ENCODE results near the gene SS18L1. TPM values are rescaled to one million over a fixed set of nuclear protein-coding genes. Genes with fewer than 3 reads are reported as not detected.

The SS18L1 gene
- total RNA-seq, 1 experiment from 2014 or later = 34.7 TPM

DNA sequence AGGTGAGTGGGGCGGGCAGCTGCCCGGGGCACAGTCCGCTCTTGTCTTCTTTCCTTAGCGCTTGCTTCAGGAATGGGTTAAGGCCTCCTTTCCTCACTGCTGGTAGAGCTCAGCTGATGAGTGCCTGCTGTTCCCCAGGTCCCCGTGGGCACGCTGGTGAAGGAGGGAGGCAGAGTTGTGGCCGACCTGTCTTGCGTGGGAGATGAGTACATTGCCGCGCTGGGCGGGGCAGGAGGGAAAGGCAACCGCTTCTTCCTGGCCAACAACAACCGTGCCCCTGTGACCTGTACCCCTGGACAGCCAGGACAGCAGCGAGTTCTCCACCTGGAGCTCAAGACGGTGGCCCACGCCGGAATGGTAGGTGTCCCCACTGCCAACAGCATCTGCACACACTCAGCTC, 54.9 kb downstream of the SS18L1 start:
- Histone ChIP-seq H3K36me3 (ENCODE audit: insufficient read depth, low read length, poor library complexity, severe bottlenecking) (peaks cover 42% of the 10 kb centered on the region), H3K4me3 (ENCODE audit: low read depth, low read length, poor library complexity, severe bottlenecking) (no peak overlapping the region), H3K27me3 (replicated peaks; ENCODE audit: insufficient read depth, low read depth, low read length, poor library complexity) (no peaks in the 10 kb centered on the region), H3K4me1 (ENCODE audit: insufficient read depth, low read length, poor library complexity, severe bottlenecking) (peaks cover 28% of the 10 kb centered on the region), H3K27ac (ENCODE audit: low read depth, low read length, poor library complexity, severe bottlenecking) (no peak overlapping the region), H3K9me3 (ENCODE audit: low read depth, low read length, poor library complexity, severe bottlenecking) (no peaks in the 10 kb centered on the region)
- no TSS peak for BruUV-seq (replicated peaks)
- TF ChIP-seq, protein P1, sequence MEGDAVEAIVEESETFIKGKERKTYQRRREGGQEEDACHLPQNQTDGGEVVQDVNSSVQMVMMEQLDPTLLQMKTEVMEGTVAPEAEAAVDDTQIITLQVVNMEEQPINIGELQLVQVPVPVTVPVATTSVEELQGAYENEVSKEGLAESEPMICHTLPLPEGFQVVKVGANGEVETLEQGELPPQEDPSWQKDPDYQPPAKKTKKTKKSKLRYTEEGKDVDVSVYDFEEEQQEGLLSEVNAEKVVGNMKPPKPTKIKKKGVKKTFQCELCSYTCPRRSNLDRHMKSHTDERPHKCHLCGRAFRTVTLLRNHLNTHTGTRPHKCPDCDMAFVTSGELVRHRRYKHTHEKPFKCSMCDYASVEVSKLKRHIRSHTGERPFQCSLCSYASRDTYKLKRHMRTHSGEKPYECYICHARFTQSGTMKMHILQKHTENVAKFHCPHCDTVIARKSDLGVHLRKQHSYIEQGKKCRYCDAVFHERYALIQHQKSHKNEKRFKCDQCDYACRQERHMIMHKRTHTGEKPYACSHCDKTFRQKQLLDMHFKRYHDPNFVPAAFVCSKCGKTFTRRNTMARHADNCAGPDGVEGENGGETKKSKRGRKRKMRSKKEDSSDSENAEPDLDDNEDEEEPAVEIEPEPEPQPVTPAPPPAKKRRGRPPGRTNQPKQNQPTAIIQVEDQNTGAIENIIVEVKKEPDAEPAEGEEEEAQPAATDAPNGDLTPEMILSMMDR (conservative IDR thresholded peaks at IDR 0.05; ENCODE audit: low read depth, low read length) = no peak
- no peak for TF ChIP-seq EZH2 (IDR thresholded peaks at IDR 0.05; ENCODE audit: borderline replicate concordance, low read depth, low read length, poor library complexity, severe bottlenecking)
- ChIA-PET CTCF (no interaction called here), POLR2A (ENCODE audit: low non-redundant PET) (no interaction called here)
- no peak for DNase-seq (ENCODE audit: low spot score)
- intact Hi-C loops (cut with micrococcal nuclease; ENCODE audit: unreplicated experiment) = no loop called here

DNA sequence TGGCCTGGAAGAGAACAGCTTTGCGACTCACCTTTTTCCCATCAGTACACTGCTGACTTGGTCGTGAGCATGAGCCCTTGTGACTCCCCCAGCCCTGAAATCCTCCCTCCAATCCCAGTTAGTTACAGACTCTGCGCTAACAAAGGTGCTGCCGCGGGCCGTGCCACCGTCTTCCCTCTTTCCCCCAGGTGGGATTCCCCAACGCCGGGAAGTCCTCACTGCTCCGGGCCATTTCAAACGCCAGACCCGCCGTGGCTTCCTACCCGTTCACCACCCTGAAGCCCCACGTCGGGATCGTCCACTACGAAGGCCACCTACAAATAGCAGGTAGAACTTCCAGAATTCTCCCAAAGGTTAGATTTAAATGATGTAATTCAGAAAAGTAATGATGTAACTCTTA, 55.4 kb downstream of the SS18L1 start:
- ChIA-PET CTCF (no interaction called here), POLR2A (ENCODE audit: low non-redundant PET) (no interaction called here)
- intact Hi-C loops (cut with micrococcal nuclease; ENCODE audit: unreplicated experiment) = no loop called here
- no peak for DNase-seq (ENCODE audit: low spot score)
- Histone ChIP-seq H3K27ac (ENCODE audit: low read depth, low read length, poor library complexity, severe bottlenecking) (no peak overlapping the region), H3K9me3 (ENCODE audit: low read depth, low read length, poor library complexity, severe bottlenecking) (no peaks in the 10 kb centered on the region), H3K36me3 (ENCODE audit: insufficient read depth, low read length, poor library complexity, severe bottlenecking) (peaks cover 42% of the 10 kb centered on the region), H3K27me3 (replicated peaks; ENCODE audit: insufficient read depth, low read depth, low read length, poor library complexity) (no peaks in the 10 kb centered on the region), H3K4me3 (ENCODE audit: low read depth, low read length, poor library complexity, severe bottlenecking) (no peak overlapping the region), H3K4me1 (ENCODE audit: insufficient read depth, low read length, poor library complexity, severe bottlenecking) (peaks cover 32% of the 10 kb centered on the region)
- TF ChIP-seq EZH2 (IDR thresholded peaks at IDR 0.05; ENCODE audit: borderline replicate concordance, low read depth, low read length, poor library complexity, severe bottlenecking) = no peak
- TF ChIP-seq, protein P1 (conservative IDR thresholded peaks at IDR 0.05; ENCODE audit: low read depth, low read length) = no peak
- no TSS peak for BruUV-seq (replicated peaks)

DNA sequence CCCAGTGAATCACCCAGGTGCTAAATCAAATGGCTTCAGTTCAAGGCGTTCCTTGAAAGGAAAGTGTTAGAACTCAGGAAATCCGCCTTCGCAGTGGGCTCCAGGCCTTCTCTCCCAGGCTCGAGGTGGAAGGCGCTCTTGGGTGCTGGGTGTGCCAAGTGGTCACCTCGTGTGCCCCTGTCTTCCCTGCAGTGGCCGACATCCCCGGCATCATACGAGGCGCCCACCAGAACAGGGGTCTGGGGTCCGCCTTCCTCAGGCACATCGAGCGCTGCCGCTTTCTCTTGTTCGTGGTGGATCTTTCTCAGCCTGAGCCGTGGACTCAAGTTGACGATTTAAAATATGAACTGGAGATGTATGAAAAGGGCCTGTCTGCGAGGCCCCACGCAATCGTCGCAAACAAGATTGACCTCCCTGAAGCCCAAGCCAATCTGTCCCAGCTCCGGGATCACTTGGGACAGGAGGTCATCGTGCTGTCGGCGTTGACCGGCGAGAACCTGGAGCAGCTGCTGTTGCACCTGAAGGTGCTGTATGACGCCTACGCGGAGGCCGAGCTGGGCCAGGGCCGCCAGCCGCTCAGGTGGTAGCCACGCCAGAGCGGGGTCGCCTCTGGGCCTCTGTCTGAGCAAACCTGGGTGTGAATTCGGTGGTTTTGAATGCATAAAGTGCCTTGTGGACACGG, 57.1 kb downstream of the SS18L1 start:
- ChIA-PET CTCF (no interaction called here), POLR2A (ENCODE audit: low non-redundant PET) (no interaction called here)
- Histone ChIP-seq H3K27me3 (replicated peaks; ENCODE audit: insufficient read depth, low read depth, low read length, poor library complexity) (no peaks in the 10 kb centered on the region), H3K9me3 (ENCODE audit: low read depth, low read length, poor library complexity, severe bottlenecking) (no peaks in the 10 kb centered on the region), H3K4me3 (ENCODE audit: low read depth, low read length, poor library complexity, severe bottlenecking) (no peak overlapping the region), H3K4me1 (ENCODE audit: insufficient read depth, low read length, poor library complexity, severe bottlenecking) (peaks cover 38% of the 10 kb centered on the region), H3K36me3 (ENCODE audit: insufficient read depth, low read length, poor library complexity, severe bottlenecking) (peaks cover 36% of the 10 kb centered on the region), H3K27ac (ENCODE audit: low read depth, low read length, poor library complexity, severe bottlenecking) (peak overlapping the region; percentile 71)
- no peak for TF ChIP-seq EZH2 (IDR thresholded peaks at IDR 0.05; ENCODE audit: borderline replicate concordance, low read depth, low read length, poor library complexity, severe bottlenecking)
- TF ChIP-seq, protein P1 (conservative IDR thresholded peaks at IDR 0.05; ENCODE audit: low read depth, low read length) = no peak
- DNase-seq (ENCODE audit: low spot score) = no peak
- intact Hi-C loops (cut with micrococcal nuclease; ENCODE audit: unreplicated experiment) = no loop called here
- no TSS peak for BruUV-seq (replicated peaks)

Data from A673 (cell line).